HG02642 (cell line): ENCODE measurements around the gene PHF21B.
"Not testable (repeated sequence)": the region's sequence is repeated elsewhere in the genome, so short reads cannot be mapped to it uniquely, and the experiment has no call there.

Experiments
- ATAC-seq: cut with Tn5 transposase; IDR thresholded peaks from one replicate; pipeline ENCODE4 v1.9.1; 2021; ENCODE audit warnings: mild to moderate bottlenecking; ENCODE audit not compliant: unreplicated experiment, poor library complexity

Gene PHF21B

DNA sequence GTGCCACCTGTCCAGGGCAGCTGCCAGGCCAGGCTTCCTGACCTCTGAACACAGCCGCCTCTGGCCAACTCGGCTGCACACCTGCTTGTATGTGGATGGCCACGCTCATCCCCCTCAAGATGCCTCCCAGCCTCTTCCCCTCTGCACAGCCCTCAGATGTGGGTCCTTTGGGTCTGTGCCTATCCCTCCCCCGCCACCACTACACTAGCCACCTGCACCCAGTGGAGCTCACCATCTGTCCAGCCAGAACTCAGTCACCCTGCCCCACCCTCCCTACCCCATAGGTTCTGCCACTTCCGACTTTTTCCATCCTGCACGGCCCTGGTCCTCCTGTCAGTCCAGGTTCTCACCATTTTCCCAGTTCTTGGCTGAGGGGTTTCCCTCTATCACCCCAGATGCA lies 44.6 kb downstream of the PHF21B start:
- ATAC-seq, result no peak

DNA sequence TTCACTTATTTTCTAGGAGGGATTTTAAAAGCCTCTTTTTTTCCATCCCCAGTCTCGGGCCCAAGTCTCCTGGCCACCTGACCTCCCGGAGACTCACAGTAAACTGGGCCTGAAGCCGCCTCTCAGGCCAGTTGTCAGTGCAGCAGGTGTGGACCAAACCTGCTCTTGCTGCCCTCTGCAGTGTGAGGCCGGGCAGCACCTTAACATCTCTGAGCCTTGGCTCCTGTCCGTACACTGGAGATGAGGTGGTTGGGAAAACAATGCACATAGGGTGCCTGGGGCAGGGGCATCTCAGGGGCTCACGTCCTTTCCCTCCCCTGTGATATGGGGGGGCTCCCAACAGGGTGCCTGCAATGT lies 45.1 kb downstream of the PHF21B start:
- ATAC-seq, result no peak

GRCh38 chr22:44963832-44964721 lies 45.7 kb downstream of the PHF21B start:
- no peak for ATAC-seq

DNA sequence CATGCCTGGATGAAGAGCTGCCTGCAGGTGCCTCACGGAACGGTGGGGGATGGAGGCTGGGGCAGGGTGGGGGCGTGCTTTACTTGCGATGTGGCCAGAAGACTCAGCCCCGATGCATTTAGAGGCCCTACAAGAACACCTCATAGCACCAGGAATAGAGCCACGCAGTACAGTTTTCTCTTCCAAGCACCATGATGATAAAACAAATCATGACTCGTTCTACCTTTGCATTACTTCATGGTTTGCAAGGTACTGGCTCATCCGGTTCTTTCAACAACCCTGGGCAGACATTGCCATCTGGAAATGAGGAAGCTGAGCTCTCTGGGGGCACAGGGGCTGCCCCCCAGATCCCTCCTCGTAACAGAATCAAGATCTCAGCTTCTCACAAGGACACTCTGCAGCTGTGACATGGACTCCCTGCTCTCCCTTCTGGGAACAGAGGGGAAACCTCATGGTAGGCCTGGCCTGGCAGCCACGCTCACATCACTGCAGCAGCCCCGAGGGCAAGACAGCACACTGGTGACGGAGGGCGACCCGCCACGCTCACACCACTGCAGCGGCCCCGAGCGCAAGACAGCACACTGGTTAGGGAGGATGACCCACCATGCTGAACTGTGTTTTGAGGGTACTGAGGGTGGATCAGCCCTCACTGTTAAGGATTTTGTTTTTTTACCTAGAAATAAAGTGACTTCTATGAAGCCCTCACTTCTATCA lies 46.9 kb downstream of the PHF21B start:
- ATAC-seq, result no peak

- not testable (repeated sequence) for ATAC-seq
These were observed 48.1 kb downstream of the PHF21B start for GRCh38 chr22:44961682-44962081.

DNA sequence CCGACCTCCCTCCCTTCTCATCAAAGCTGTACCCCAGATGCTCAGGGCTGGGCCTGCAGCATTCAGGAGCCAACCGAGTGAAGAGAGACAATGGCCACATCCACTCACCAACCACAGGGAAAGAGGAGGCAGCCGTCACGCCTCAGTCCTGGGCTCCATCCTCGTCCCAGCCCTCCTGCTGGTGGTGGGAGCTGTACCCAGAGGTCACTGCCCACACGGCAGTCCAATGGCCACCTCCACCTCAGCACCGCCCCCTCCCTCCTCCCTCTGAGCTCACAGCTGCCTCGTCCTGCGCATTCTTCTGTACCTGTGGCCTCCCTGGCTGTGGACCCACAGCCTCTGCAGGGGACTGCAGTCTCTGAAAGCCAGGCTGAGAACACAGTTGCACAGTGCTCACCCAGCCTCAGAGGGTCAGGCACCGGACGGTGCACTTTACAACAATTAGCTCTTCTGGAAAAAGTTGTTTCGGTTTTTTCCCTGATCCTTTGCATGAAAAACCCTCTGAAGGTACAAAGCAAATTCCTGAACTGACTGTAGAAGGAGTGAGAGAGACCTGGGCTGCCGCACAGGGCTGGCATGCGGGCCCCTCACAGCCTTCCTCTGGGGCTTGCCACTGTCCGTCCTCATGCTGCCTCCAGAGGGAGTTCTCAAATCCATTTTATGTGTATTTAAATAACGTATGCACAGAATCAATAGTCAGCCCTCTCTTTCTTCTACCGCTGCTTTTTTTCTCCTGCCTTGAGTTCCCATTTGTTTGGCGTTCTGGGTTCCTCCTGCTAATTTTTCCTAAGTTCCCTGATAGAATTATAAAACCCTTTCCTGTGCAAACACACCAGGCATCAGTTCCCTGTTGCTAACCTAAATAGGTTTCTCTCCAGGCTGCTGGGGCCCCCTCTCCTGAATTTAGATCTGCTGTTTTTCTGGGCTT lies 52.7 kb downstream of the PHF21B start:
- ATAC-seq, result no peak

- ATAC-seq, result peak; percentile 67
These were observed 54.7 kb downstream of the PHF21B start for GRCh38 chr22:44955102-44955501.

GRCh38 chr22:44954149-44954548 lies 55.7 kb downstream of the PHF21B start:
- ATAC-seq, result no peak

- ATAC-seq, result no peak
These were observed 56.7 kb downstream of the PHF21B start for GRCh38 chr22:44952863-44953746.

- no peak for ATAC-seq
These were observed 58.3 kb downstream of the PHF21B start for GRCh38 chr22:44951510-44951816.

DNA sequence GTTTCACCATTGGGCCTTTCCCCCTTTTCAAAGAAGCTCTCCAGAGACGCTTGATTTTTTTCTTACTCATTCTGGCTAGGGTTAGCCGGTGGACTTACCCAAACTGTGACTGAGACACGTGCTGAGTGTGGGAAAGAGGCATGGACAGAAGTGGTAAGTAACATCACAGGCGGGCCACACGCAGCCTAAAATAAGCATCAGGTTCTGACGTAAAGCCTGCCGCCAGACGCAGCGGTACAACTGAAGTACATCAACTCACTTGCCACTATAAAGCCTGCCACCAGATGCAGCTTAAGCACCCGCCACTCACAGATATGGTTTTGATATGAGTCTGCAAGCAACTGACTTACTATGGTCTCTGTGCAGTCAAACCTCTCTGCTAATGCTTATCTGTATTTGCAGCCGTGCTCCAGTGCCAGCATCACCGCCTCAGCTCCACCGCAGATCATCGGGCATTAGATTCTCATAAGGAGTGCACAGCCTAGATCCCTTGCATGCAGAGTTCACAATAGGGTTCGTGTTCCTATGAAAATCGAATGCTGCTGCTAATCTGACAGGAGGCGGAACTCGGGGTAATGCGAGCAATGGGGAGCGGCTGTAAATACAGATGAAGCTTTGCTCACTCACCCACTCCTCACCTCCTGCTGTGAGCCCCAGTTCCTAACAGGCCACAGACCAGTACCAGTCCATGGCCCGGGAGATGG lies 58.8 kb downstream of the PHF21B start:
- ATAC-seq, result no peak

GRCh38 chr22:44947846-44948245 lies 62.0 kb downstream of the PHF21B start:
- no peak for ATAC-seq

- no peak for ATAC-seq
These were observed 62.8 kb downstream of the PHF21B start for GRCh38 chr22:44947049-44947448.

DNA sequence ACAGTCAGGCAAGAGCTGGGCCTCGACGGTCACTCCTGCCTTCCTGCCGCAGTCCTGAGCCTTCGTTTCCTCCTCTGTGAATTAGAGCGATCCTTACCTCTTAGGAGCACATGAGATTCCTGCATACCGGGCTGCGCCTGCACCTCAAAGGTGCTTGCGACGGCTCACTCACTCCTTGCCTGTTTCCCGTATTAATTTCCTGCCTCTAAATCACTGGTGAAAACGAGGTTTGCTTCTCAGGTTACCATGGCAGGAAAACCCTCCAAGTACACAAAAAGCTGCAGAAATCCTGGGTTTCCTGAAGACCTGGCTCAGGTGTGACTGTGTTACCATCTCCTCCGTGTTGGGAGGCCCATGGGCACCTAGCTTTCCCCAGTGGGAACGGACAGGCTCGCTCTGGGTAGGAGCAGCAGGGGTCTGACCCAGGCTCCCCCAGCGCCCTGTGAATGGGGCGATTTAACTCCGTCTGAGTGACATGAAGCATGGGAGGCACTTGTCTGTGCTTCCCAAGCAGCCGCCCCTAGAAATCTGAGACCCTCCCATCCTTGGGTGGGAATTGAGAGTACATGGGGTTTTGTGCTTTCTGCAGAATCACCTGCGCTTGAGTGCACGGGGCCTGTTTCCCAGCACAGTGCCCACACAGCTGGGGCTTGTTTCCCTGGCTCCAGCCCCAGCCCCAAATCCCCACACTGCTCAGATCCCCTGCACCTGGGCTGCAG lies 64.8 kb downstream of the PHF21B start:
- ATAC-seq, result no peak

GRCh38 chr22:44943701-44944324 lies 66.0 kb downstream of the PHF21B start:
- ATAC-seq, result no peak

GRCh38 chr22:44942979-44943700 lies 66.7 kb downstream of the PHF21B start:
- ATAC-seq, result no peak

DNA sequence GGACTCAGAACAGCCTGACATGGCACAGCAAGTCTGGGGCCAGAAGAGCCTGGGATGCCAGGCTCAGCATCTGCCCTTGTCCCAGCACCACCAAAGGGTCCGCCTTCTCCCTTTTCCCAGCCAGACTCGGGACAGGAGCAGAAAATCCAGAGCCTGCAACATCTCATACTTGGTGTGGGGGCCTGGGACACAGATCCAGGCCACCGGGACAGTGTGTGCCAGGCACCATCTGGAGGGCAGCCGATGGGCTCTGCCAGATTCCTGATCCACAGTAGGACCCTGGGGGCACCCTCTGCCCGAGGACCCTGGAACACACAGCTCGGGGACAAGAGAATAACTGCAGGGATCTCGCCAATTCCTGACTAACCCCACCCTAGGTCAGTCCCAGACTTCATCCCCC lies 67.7 kb downstream of the PHF21B start:
- no peak for ATAC-seq

DNA sequence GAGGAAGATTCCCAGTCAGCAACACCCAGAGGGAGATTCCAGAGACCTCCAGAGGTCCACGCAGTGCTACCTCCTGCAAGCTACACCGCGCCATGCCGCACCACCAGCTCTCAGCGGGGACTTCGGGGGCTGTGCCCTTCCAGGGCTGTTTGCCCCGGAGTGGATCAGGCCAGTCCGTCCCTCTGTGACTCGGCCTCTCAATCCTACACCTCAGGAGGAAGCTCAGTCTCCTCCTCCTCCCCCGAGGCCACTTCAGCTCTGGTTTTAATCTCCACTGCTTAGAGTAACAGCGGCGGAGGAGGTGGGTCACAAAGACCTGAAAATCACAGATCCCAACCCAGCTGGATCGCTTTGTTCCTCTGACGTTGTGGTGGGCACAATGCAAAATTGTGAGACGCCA lies 68.6 kb downstream of the PHF21B start:
- no peak for ATAC-seq
